GM23338 (cell line): ENCODE data around the gene RAD50. TPM values are rescaled to one million over a fixed set of nuclear protein-coding genes. Genes with fewer than 3 reads are reported as not detected.

Experiments used
- ATAC-seq: fragments of 200-7000 bp; cut with Tn5 transposase; 3 replicates; pipeline ENCODE4 v1.9.1; 2020
- DNase-seq: peaks from one replicate; pipeline ENCODE4 v3.0.0-alpha.2; 2015; ENCODE audit warnings: low spot score
- H2AFZ ChIP-seq: fragments of 200-600 bp; sonication (generic); 2 replicates; pipeline ENCODE4 v1.8.0; 2016; ENCODE audit warnings: antibody characterized with exemption, mild to moderate bottlenecking, moderate library complexity
- H3F3A ChIP-seq: fragments of 200-600 bp; sonication (generic); replicated peaks from 2 replicates; pipeline ENCODE4 v1.8.0; 2017; ENCODE audit warnings: antibody characterized with exemption, mixed run types, low read depth
- H3K27ac ChIP-seq: fragments of 200-600 bp; sonication (generic); 2 replicates; pipeline ENCODE4 v1.6.1; 2016; ENCODE audit warnings: low read depth
- H3K27me3 ChIP-seq: fragments of 200-600 bp; sonication (generic); 2 replicates; pipeline ENCODE4 v1.8.0; 2016; ENCODE audit warnings: mild to moderate bottlenecking, mixed run types, moderate library complexity; ENCODE audit not compliant: insufficient read depth
- H3K36me3 ChIP-seq: fragments of 200-600 bp; sonication (generic); 2 replicates; pipeline ENCODE4 v1.8.0; 2016; ENCODE audit warnings: mild to moderate bottlenecking; ENCODE audit not compliant: insufficient read depth
- H3K4me1 ChIP-seq: fragments of 200-600 bp; sonication (generic); 2 replicates; pipeline ENCODE4 v1.8.0; 2016; ENCODE audit warnings: mild to moderate bottlenecking, moderate library complexity; ENCODE audit not compliant: insufficient read depth
- H3K4me2 ChIP-seq: fragments of 200-600 bp; sonication (generic); 2 replicates; pipeline ENCODE4 v1.7.1; 2017; ENCODE audit warnings: mixed run types
- H3K4me3 ChIP-seq: fragments of 200-600 bp; sonication (generic); 2 replicates; pipeline ENCODE4 v1.6.1; 2016; ENCODE audit warnings: mixed run types
- H3K79me2 ChIP-seq: fragments of 200-600 bp; sonication (generic); replicated peaks from 2 replicates; pipeline ENCODE4 v1.8.0; 2017; ENCODE audit warnings: mild to moderate bottlenecking; ENCODE audit not compliant: insufficient read depth
- H3K9me2 ChIP-seq: fragments of 200-600 bp; sonication (generic); 2 replicates; pipeline ENCODE4 v1.8.0; 2017; ENCODE audit not compliant: insufficient read depth
- H4K20me1 ChIP-seq: fragments of 200-600 bp; sonication (generic); replicated peaks from 2 replicates; pipeline ENCODE4 v1.8.0; 2017; ENCODE audit warnings: mild to moderate bottlenecking; ENCODE audit not compliant: insufficient read depth
- H3K27ac Mint-ChIP-seq: 2 replicates; pipeline ENCODE4 v1.8.0; 2020; ENCODE audit warnings: inconsistent platforms, mild to moderate bottlenecking, moderate library complexity, mixed read lengths
- H3K27me3 Mint-ChIP-seq: 3 replicates; pipeline ENCODE4 v1.8.0; 2022; ENCODE audit warnings: low read depth, mild to moderate bottlenecking, moderate library complexity, mixed read lengths, inconsistent platforms; ENCODE audit not compliant: insufficient read depth, poor library complexity
- H3K36me3 Mint-ChIP-seq: 3 replicates; pipeline ENCODE4 v1.8.0; 2021; ENCODE audit warnings: low read depth, mild to moderate bottlenecking, inconsistent platforms, moderate library complexity, mixed read lengths
- H3K4me1 Mint-ChIP-seq: 3 replicates; pipeline ENCODE4 v1.8.0; 2020; ENCODE audit warnings: mild to moderate bottlenecking, inconsistent platforms, mixed read lengths
- H3K4me3 Mint-ChIP-seq: 3 replicates; pipeline ENCODE4 v1.8.0; 2021; ENCODE audit warnings: moderate library complexity, mild to moderate bottlenecking, inconsistent platforms, mixed read lengths
- H3K9me3 Mint-ChIP-seq: 3 replicates; pipeline ENCODE4 v1.8.0; 2020; ENCODE audit warnings: moderate library complexity, mild to moderate bottlenecking, inconsistent platforms, mixed read lengths
- CREB1 ChIP-seq: fragments of 250-450 bp; sonication (Bioruptor Pico); IDR thresholded peaks from 2 replicates; pipeline ENCODE4 v1.5.0; 2020; ENCODE audit warnings: low read depth, mild to moderate bottlenecking, moderate library complexity
- ETS1 ChIP-seq: IDR thresholded peaks from 2 replicates; pipeline ENCODE4 v1.6.1; 2016; ENCODE audit warnings: antibody characterized with exemption
- EZH2 ChIP-seq: fragments of 200-600 bp; sonication (generic); IDR thresholded peaks from one replicate; pipeline ENCODE4 v1.8.0; 2017; ENCODE audit warnings: antibody characterized with exemption, mild to moderate bottlenecking, low read depth; ENCODE audit not compliant: unreplicated experiment
- EZH2phosphoT487 ChIP-seq: fragments of 200-600 bp; sonication (generic); IDR thresholded peaks from one replicate; pipeline ENCODE4 v1.8.1; 2018; ENCODE audit warnings: antibody characterized with exemption; ENCODE audit not compliant: unreplicated experiment
- JUNB ChIP-seq: IDR thresholded peaks from one replicate; pipeline ENCODE4 v1.6.1; 2016; ENCODE audit warnings: antibody characterized with exemption; ENCODE audit not compliant: unreplicated experiment
- NANOG ChIP-seq: IDR thresholded peaks from 2 replicates; pipeline ENCODE4 v1.6.1; 2016; ENCODE audit warnings: antibody characterized with exemption, borderline replicate concordance
- POLR2AphosphoS5 ChIP-seq: IDR thresholded peaks from 2 replicates; pipeline ENCODE4 v1.6.1; 2016; ENCODE audit warnings: antibody characterized with exemption, low read depth
- REST ChIP-seq: IDR thresholded peaks from one replicate; pipeline ENCODE4 v1.6.1; 2018; ENCODE audit warnings: antibody characterized with exemption; ENCODE audit not compliant: unreplicated experiment
- STAT1 ChIP-seq: IDR thresholded peaks from one replicate; pipeline ENCODE4 v1.6.1; 2016; ENCODE audit warnings: antibody characterized with exemption; ENCODE audit not compliant: unreplicated experiment
- ZNF114 ChIP-seq: fragments of 250-450 bp; sonication (Bioruptor Pico); IDR thresholded peaks from 2 replicates; pipeline ENCODE4 v1.5.0; 2020; ENCODE audit warnings: mild to moderate bottlenecking, moderate library complexity
- ZNF331 ChIP-seq: fragments of 250-450 bp; sonication (Bioruptor Pico); IDR thresholded peaks from 2 replicates; pipeline ENCODE4 v1.5.0; 2020; ENCODE audit warnings: low read depth, mild to moderate bottlenecking, moderate library complexity
- polyA plus RNA-seq: library from polyadenylated mRNA; unstranded; fragments of >200 nt; fragmentation: Nextera tagmentation; extraction: Ambion mirVana; gene quantifications from 2 replicates; pipeline ENCODE4 v1.2.1, GENCODE V29; 2016
- total RNA-seq: library from RNA; depleted of rRNA; stranded (reverse); fragments of >200 nt; shearing (Covaris generic); gene quantifications from 2 replicates; pipeline ENCODE4 v1.2.3, GENCODE V29; 2014
- TF ChIP-seq, protein P1 (sequence below), 2 experiments: fragments of 200-600 bp in 1 of 2; sonication (generic) in 1 of 2; conservative IDR thresholded peaks; 2 replicates each; pipeline versions ENCODE4 v1.5.1 to v1.6.1; 2016 to 2017; ENCODE audit warnings: antibody characterized with exemption in 2 of 2, low read depth in 2 of 2, mild to moderate bottlenecking in 2 of 2, moderate library complexity in 1 of 2
- TF ChIP-seq, protein P2 (sequence below): fragments of 250-450 bp; sonication (Bioruptor Pico); IDR thresholded peaks from 2 replicates; pipeline ENCODE4 v1.5.0; 2020; ENCODE audit warnings: mild to moderate bottlenecking, moderate library complexity

RAD50 gene
- total and polyA plus RNA-seq, 2 experiments from 2014 or later: 27.0 to 52.2 TPM

DNA sequence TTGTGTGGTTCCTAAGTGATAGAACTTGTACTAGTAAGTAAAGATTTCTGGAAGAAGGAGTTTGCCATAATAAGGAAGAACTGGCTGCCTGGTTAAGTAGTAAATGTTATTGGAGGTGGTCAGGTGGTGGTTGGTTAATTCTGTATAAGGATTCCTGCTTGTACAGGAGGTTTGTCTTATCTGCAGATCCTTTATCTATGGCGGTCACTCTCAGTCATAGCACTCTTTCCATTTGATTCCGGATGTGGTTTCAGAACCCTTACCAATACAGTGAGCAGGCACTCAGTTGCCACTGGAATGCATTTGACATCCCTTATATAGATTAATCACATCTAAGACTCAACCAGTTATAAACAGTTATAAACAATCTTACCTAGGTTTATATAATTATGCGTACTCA lies 50.3 kb downstream of the RAD50 start:
- Mint-ChIP-seq H3K4me3 (no peak overlapping the region), H3K27me3 (no peaks in the 10 kb centered on the region), H3K9me3 (peaks cover 4% of the 10 kb centered on the region; the same call in 1 of the 3 replicates), H3K27ac (no peak overlapping the region), H3K4me1 (no peaks in the 10 kb centered on the region), H3K36me3 (peaks cover 50% of the 10 kb centered on the region)
- no peak overlapping the region for H3K27ac ChIP-seq
- no peaks in the 10 kb centered on the region for H4K20me1 ChIP-seq
- no peak for TF ChIP-seq CREB1 (CRISPR knock-in tag)
- no peak for TF ChIP-seq EZH2phosphoT487
- no peak for TF ChIP-seq STAT1
- TF ChIP-seq JUNB: no peak
- no peak for TF ChIP-seq ZNF331 (CRISPR knock-in tag)
- TF ChIP-seq, protein P1, sequence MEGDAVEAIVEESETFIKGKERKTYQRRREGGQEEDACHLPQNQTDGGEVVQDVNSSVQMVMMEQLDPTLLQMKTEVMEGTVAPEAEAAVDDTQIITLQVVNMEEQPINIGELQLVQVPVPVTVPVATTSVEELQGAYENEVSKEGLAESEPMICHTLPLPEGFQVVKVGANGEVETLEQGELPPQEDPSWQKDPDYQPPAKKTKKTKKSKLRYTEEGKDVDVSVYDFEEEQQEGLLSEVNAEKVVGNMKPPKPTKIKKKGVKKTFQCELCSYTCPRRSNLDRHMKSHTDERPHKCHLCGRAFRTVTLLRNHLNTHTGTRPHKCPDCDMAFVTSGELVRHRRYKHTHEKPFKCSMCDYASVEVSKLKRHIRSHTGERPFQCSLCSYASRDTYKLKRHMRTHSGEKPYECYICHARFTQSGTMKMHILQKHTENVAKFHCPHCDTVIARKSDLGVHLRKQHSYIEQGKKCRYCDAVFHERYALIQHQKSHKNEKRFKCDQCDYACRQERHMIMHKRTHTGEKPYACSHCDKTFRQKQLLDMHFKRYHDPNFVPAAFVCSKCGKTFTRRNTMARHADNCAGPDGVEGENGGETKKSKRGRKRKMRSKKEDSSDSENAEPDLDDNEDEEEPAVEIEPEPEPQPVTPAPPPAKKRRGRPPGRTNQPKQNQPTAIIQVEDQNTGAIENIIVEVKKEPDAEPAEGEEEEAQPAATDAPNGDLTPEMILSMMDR (conservative IDR thresholded peaks at IDR 0.05; ENCODE audit: low read depth in 2 of 2): no peak
- no peak for TF ChIP-seq ETS1
- TF ChIP-seq, protein P2, sequence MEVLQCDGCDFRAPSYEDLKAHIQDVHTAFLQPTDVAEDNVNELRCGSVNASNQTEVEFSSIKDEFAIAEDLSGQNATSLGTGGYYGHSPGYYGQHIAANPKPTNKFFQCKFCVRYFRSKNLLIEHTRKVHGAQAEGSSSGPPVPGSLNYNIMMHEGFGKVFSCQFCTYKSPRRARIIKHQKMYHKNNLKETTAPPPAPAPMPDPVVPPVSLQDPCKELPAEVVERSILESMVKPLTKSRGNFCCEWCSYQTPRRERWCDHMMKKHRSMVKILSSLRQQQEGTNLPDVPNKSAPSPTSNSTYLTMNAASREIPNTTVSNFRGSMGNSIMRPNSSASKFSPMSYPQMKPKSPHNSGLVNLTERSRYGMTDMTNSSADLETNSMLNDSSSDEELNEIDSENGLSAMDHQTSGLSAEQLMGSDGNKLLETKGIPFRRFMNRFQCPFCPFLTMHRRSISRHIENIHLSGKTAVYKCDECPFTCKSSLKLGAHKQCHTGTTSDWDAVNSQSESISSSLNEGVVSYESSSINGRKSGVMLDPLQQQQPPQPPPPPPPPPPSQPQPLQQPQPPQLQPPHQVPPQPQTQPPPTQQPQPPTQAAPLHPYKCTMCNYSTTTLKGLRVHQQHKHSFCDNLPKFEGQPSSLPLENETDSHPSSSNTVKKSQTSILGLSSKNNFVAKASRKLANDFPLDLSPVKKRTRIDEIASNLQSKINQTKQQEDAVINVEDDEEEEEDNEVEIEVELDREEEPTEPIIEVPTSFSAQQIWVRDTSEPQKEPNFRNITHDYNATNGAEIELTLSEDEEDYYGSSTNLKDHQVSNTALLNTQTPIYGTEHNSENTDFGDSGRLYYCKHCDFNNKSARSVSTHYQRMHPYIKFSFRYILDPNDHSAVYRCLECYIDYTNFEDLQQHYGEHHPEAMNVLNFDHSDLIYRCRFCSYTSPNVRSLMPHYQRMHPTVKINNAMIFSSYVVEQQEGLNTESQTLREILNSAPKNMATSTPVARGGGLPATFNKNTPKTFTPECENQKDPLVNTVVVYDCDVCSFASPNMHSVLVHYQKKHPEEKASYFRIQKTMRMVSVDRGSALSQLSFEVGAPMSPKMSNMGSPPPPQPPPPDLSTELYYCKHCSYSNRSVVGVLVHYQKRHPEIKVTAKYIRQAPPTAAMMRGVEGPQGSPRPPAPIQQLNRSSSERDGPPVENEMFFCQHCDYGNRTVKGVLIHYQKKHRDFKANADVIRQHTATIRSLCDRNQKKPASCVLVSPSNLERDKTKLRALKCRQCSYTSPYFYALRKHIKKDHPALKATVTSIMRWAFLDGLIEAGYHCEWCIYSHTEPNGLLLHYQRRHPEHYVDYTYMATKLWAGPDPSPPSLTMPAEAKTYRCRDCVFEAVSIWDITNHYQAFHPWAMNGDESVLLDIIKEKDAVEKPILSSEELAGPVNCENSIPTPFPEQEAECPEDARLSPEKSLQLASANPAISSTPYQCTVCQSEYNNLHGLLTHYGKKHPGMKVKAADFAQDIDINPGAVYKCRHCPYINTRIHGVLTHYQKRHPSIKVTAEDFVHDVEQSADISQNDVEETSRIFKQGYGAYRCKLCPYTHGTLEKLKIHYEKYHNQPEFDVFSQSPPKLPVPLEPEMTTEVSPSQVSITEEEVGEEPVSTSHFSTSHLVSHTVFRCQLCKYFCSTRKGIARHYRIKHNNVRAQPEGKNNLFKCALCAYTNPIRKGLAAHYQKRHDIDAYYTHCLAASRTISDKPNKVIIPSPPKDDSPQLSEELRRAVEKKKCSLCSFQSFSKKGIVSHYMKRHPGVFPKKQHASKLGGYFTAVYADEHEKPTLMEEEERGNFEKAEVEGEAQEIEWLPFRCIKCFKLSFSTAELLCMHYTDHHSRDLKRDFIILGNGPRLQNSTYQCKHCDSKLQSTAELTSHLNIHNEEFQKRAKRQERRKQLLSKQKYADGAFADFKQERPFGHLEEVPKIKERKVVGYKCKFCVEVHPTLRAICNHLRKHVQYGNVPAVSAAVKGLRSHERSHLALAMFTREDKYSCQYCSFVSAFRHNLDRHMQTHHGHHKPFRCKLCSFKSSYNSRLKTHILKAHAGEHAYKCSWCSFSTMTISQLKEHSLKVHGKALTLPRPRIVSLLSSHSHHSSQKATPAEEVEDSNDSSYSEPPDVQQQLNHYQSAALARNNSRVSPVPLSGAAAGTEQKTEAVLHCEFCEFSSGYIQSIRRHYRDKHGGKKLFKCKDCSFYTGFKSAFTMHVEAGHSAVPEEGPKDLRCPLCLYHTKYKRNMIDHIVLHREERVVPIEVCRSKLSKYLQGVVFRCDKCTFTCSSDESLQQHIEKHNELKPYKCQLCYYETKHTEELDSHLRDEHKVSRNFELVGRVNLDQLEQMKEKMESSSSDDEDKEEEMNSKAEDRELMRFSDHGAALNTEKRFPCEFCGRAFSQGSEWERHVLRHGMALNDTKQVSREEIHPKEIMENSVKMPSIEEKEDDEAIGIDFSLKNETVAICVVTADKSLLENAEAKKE (CRISPR knock-in tag): no peak
- no peak for TF ChIP-seq NANOG
- no peak for TF ChIP-seq EZH2
- no peak for TF ChIP-seq POLR2AphosphoS5
- TF ChIP-seq ZNF114 (CRISPR knock-in tag): no peak
- no peak for TF ChIP-seq REST
- H3K79me2 ChIP-seq: no peaks in the 10 kb centered on the region
- H3K4me3 ChIP-seq: no peak overlapping the region
- no peaks in the 10 kb centered on the region for H3K4me1 ChIP-seq
- DNase-seq: no peak
- no peaks in the 10 kb centered on the region for H3F3A ChIP-seq
- no peak overlapping the region for H3K4me2 ChIP-seq
- peaks cover 19% of the 10 kb centered on the region; the same call in 1 of the 2 replicates for H3K36me3 ChIP-seq
- no peaks in the 10 kb centered on the region for H3K9me2 ChIP-seq
- ATAC-seq: no peak
- no peak overlapping the region for H2AFZ ChIP-seq
- H3K27me3 ChIP-seq: no peaks in the 10 kb centered on the region
